ENCODE results near the gene ZBED2. TPM values are rescaled to one million over a fixed set of nuclear protein-coding genes. Genes with fewer than 3 reads are reported as not detected.
A peak's percentile ranks its signal among the peaks of the same experiment; 100 is the strongest.

ZBED2 gene
- total RNA-seq, 1 donor from 2014 or later = 1.0 TPM

- no peak overlapping the region for H3K27ac Mint-ChIP-seq (ENCODE audit: unreplicated experiment)
- no peak for TF ChIP-seq CTCF (IDR thresholded peaks at IDR 0.05; ENCODE audit: insufficient read depth, low read depth, low read length)
- TF ChIP-seq EZH2 (IDR thresholded peaks at IDR 0.05; ENCODE audit: insufficient read depth, low read length) = no peak
- H3K4me2 ChIP-seq (ENCODE audit: low read length) = no peak overlapping the region
- H3K4me3 Mint-ChIP-seq (ENCODE audit: unreplicated experiment) = no peak overlapping the region
- H3K9me3 Mint-ChIP-seq (ENCODE audit: unreplicated experiment) = no peaks in the 10 kb centered on the region
- no peak overlapping the region for H3K4me3 ChIP-seq (ENCODE audit: insufficient read depth, low read depth, low read length)
- no peaks in the 10 kb centered on the region for H3K27me3 Mint-ChIP-seq (ENCODE audit: low read depth, unreplicated experiment)
- H3K4me1 Mint-ChIP-seq (ENCODE audit: low read depth, unreplicated experiment) = no peaks in the 10 kb centered on the region
- no peaks in the 10 kb centered on the region for H3K9me3 ChIP-seq (ENCODE audit: insufficient read depth, low read depth, low read length)
- no peaks in the 10 kb centered on the region for H3K27me3 ChIP-seq (ENCODE audit: insufficient read depth, low read length)
- H3K36me3 Mint-ChIP-seq (ENCODE audit: low read depth, unreplicated experiment) = no peaks in the 10 kb centered on the region
- H3K36me3 ChIP-seq (ENCODE audit: insufficient read depth, low read length) = no peaks in the 10 kb centered on the region
- FAIRE-seq (no peak), DNase-seq (ENCODE audit: low read depth) (no peak)
- no peaks in the 10 kb centered on the region for H4K20me1 ChIP-seq (ENCODE audit: insufficient read depth, low read length)
- H3K4me1 ChIP-seq (ENCODE audit: insufficient read depth, low read length) = no peaks in the 10 kb centered on the region
- no peak overlapping the region for H2AFZ ChIP-seq (ENCODE audit: low read depth, low read length)
- no peak overlapping the region for H3K27ac ChIP-seq (ENCODE audit: low read depth, low read length)
- H3K79me2 ChIP-seq (ENCODE audit: insufficient read depth, low read length) = no peaks in the 10 kb centered on the region
- H3K9ac ChIP-seq (ENCODE audit: low read length) = no peak overlapping the region
Measured at GRCh38 chr3:111571282-111571681, 23.9 kb downstream of the ZBED2 start.

GRCh38 chr3:111570404-111571030 lies 24.6 kb downstream of the ZBED2 start:
- Mint-ChIP-seq H3K36me3 (ENCODE audit: low read depth, unreplicated experiment) (no peaks in the 10 kb centered on the region), H3K27me3 (ENCODE audit: low read depth, unreplicated experiment) (no peaks in the 10 kb centered on the region), H3K4me1 (ENCODE audit: low read depth, unreplicated experiment) (no peaks in the 10 kb centered on the region), H3K4me3 (ENCODE audit: unreplicated experiment) (no peak overlapping the region), H3K27ac (ENCODE audit: unreplicated experiment) (no peak overlapping the region), H3K9me3 (ENCODE audit: unreplicated experiment) (no peaks in the 10 kb centered on the region)
- no peaks in the 10 kb centered on the region for H3K36me3 ChIP-seq (ENCODE audit: insufficient read depth, low read length)
- no peaks in the 10 kb centered on the region for H4K20me1 ChIP-seq (ENCODE audit: insufficient read depth, low read length)
- no peak overlapping the region for H2AFZ ChIP-seq (ENCODE audit: low read depth, low read length)
- H3K4me1 ChIP-seq (ENCODE audit: insufficient read depth, low read length) = no peaks in the 10 kb centered on the region
- H3K27ac ChIP-seq (ENCODE audit: low read depth, low read length) = no peak overlapping the region
- H3K9me3 ChIP-seq (ENCODE audit: insufficient read depth, low read depth, low read length) = no peaks in the 10 kb centered on the region
- FAIRE-seq (no peak), DNase-seq (ENCODE audit: low read depth) (no peak)
- H3K4me3 ChIP-seq (ENCODE audit: insufficient read depth, low read depth, low read length) = no peak overlapping the region
- no peaks in the 10 kb centered on the region for H3K27me3 ChIP-seq (ENCODE audit: insufficient read depth, low read length)
- TF ChIP-seq CTCF (IDR thresholded peaks at IDR 0.05; ENCODE audit: insufficient read depth, low read depth, low read length) (no peak), EZH2 (IDR thresholded peaks at IDR 0.05; ENCODE audit: insufficient read depth, low read length) (no peak)
- H3K4me2 ChIP-seq (ENCODE audit: low read length) = no peak overlapping the region
- H3K9ac ChIP-seq (ENCODE audit: low read length) = no peak overlapping the region
- H3K79me2 ChIP-seq (ENCODE audit: insufficient read depth, low read length) = no peaks in the 10 kb centered on the region

- H3K4me3 Mint-ChIP-seq (ENCODE audit: unreplicated experiment) = no peak overlapping the region
- Histone ChIP-seq H4K20me1 (ENCODE audit: insufficient read depth, low read length) (no peaks in the 10 kb centered on the region), H3K36me3 (ENCODE audit: insufficient read depth, low read length) (no peaks in the 10 kb centered on the region), H2AFZ (ENCODE audit: low read depth, low read length) (no peak overlapping the region), H3K4me2 (ENCODE audit: low read length) (no peak overlapping the region), H3K9me3 (ENCODE audit: insufficient read depth, low read depth, low read length) (no peaks in the 10 kb centered on the region), H3K79me2 (ENCODE audit: insufficient read depth, low read length) (no peaks in the 10 kb centered on the region), H3K4me1 (ENCODE audit: insufficient read depth, low read length) (no peaks in the 10 kb centered on the region), H3K27me3 (ENCODE audit: insufficient read depth, low read length) (peaks cover 2% of the 10 kb centered on the region), H3K9ac (ENCODE audit: low read length) (no peak overlapping the region), H3K27ac (ENCODE audit: low read depth, low read length) (no peak overlapping the region), H3K4me3 (ENCODE audit: insufficient read depth, low read depth, low read length) (no peak overlapping the region)
- DNase-seq (ENCODE audit: low read depth) (peak; percentile 20), FAIRE-seq (no peak)
- H3K36me3 Mint-ChIP-seq (ENCODE audit: low read depth, unreplicated experiment) = no peaks in the 10 kb centered on the region
- H3K9me3 Mint-ChIP-seq (ENCODE audit: unreplicated experiment) = no peaks in the 10 kb centered on the region
- no peaks in the 10 kb centered on the region for H3K4me1 Mint-ChIP-seq (ENCODE audit: low read depth, unreplicated experiment)
- TF ChIP-seq CTCF (IDR thresholded peaks at IDR 0.05; ENCODE audit: insufficient read depth, low read depth, low read length) (no peak), EZH2 (IDR thresholded peaks at IDR 0.05; ENCODE audit: insufficient read depth, low read length) (no peak)
- H3K27ac Mint-ChIP-seq (ENCODE audit: unreplicated experiment) = no peak overlapping the region
- no peaks in the 10 kb centered on the region for H3K27me3 Mint-ChIP-seq (ENCODE audit: low read depth, unreplicated experiment)
Measured at GRCh38 chr3:111568911-111569310, 26.2 kb downstream of the ZBED2 start.
